PC-3 (cell line): Measurements from ENCODE around the gene FOXO1. TPM values are rescaled to one million over a fixed set of nuclear protein-coding genes. Genes with fewer than 3 reads are reported as not detected.
"Not testable (repeated sequence)": the region's sequence is repeated elsewhere in the genome, so short reads cannot be mapped to it uniquely, and the experiment has no call there.

Source experiments
- ATAC-seq: fragments of 200-7000 bp; cut with Tn5 transposase; 2 replicates; pipeline ENCODE4 v1.9.1; 2020; ENCODE audit warnings: mild to moderate bottlenecking, moderate library complexity
- BruUV-seq: library from RNA; stranded (reverse); fragments of 400-500 nt; replicated peaks from 2 replicates; lab custom pipeline; 2021; lab: Mats Ljungman, UMichigan
- CTCF ChIA-PET: fragments of 300-600 bp; sonication (Branson Sonifier 250); formaldehyde crosslinking; loops from one replicate; lab custom pipeline; 2022; ENCODE audit warnings: antibody characterized with exemption; lab: Charles Lee
- POLR2A ChIA-PET: fragments of 300-600 bp; sonication (Branson Sonifier 250); formaldehyde crosslinking; loops from one replicate; lab custom pipeline; 2022; ENCODE audit warnings: antibody characterized with exemption; ENCODE audit not compliant: unreplicated experiment; lab: Charles Lee
- DNase-seq: peaks from one replicate; pipeline ENCODE4 v3.0.0-alpha.2; 2015
- H2AFZ ChIP-seq: fragments of 300-600 bp; sonication (generic); 2 replicates; pipeline ENCODE4 v1.6.0; 2016; ENCODE audit warnings: antibody characterized with exemption, low read length
- H3F3A ChIP-seq: fragments of 300-600 bp; sonication (generic); one replicate; pipeline ENCODE4 v1.6.0; 2017; ENCODE audit warnings: antibody characterized with exemption, low read length, control low read depth, mild to moderate bottlenecking; ENCODE audit not compliant: unreplicated experiment
- H3K27ac ChIP-seq: fragments of 300-600 bp; sonication (generic); 2 replicates; pipeline ENCODE4 v1.5.1; 2016; ENCODE audit warnings: mild to moderate bottlenecking, low read length
- H3K27me3 ChIP-seq: fragments of 300-600 bp; sonication (generic); 2 replicates; pipeline ENCODE4 v1.6.1; 2016; ENCODE audit warnings: low read length, mixed read lengths
- H3K36me3 ChIP-seq: fragments of 300-600 bp; sonication (generic); 2 replicates; pipeline ENCODE4 v1.6.1; 2016; ENCODE audit warnings: low read depth, mixed run types, low read length, mixed read lengths
- H3K4me1 ChIP-seq: fragments of 300-600 bp; sonication (generic); 2 replicates; pipeline ENCODE4 v1.5.1; 2016; ENCODE audit warnings: low read length; ENCODE audit not compliant: insufficient read depth
- H3K4me2 ChIP-seq: fragments of 300-600 bp; sonication (generic); 2 replicates; pipeline ENCODE4 v1.6.0; 2016; ENCODE audit warnings: low read length
- H3K4me3 ChIP-seq: fragments of 300-600 bp; sonication (generic); 2 replicates; pipeline ENCODE4 v1.5.1; 2016; ENCODE audit warnings: mild to moderate bottlenecking, low read length, mixed read lengths
- H3K79me2 ChIP-seq: fragments of 300-600 bp; sonication (generic); 2 replicates; pipeline ENCODE4 v1.6.1; 2017; ENCODE audit warnings: low read length, mixed read lengths
- H3K9ac ChIP-seq: fragments of 300-600 bp; sonication (generic); 2 replicates; pipeline ENCODE4 v1.6.0; 2016; ENCODE audit warnings: mild to moderate bottlenecking, low read length
- H3K9me2 ChIP-seq: fragments of 300-600 bp; sonication (generic); replicated peaks from 2 replicates; pipeline ENCODE4 v1.6.1; 2016; ENCODE audit warnings: mixed run types, low read length, mixed read lengths
- H3K9me3 ChIP-seq: fragments of 300-600 bp; sonication (generic); 2 replicates; pipeline ENCODE4 v1.6.1; 2016; ENCODE audit warnings: low read length, mixed read lengths
- H4K20me1 ChIP-seq: fragments of 300-600 bp; sonication (generic); 2 replicates; pipeline ENCODE4 v1.6.1; 2016; ENCODE audit warnings: low read length, mixed read lengths
- CTCF ChIP-seq: fragments of 300-600 bp; sonication (generic); conservative IDR thresholded peaks from 2 replicates; pipeline ENCODE4 v1.5.1; 2017; ENCODE audit warnings: antibody characterized with exemption, low read depth, mild to moderate bottlenecking, low read length
- EZH2 ChIP-seq: fragments of 300-600 bp; sonication (generic); IDR thresholded peaks from one replicate; pipeline ENCODE4 v1.6.1; 2017; ENCODE audit warnings: antibody characterized with exemption, mild to moderate bottlenecking, low read length; ENCODE audit not compliant: unreplicated experiment
- EZH2phosphoT487 ChIP-seq: fragments of 300-600 bp; sonication (generic); IDR thresholded peaks from 2 replicates; pipeline ENCODE4 v1.6.1; 2018; ENCODE audit warnings: mild to moderate bottlenecking, antibody characterized with exemption, low read length, borderline replicate concordance
- intact Hi-C: fragments of 100-400 bp; cut with micrococcal nuclease; formaldehyde crosslinking; loops from 2 replicates; pipeline ENCODE4 v1.9.0; 2023
- total RNA-seq: library from RNA; depleted of rRNA; stranded (reverse); fragments of >200 nt; gene quantifications from 2 replicates; pipeline ENCODE4 v1.2.3, GENCODE V29; 2014

FOXO1 gene
- total RNA-seq, 1 experiment from 2014 or later: 2.7 TPM

- ChIA-PET CTCF (interaction anchor here (0.6 kb wide), 4 partner anchors 126 to 590 kb away, joined by 3 to 5 read pairs (median 4); no protein-coding TSS in a partner anchor), POLR2A (interaction anchor here (0.7 kb wide), 1 partner anchor 58 kb away, joined by 6 read pairs; no protein-coding TSS in a partner anchor)
- H3K27me3 ChIP-seq: no peaks in the 10 kb centered on the region
- H3K9me3 ChIP-seq: no peaks in the 10 kb centered on the region
- peaks cover 3% of the 10 kb centered on the region for H3F3A ChIP-seq
- no peaks in the 10 kb centered on the region for H3K9me2 ChIP-seq
- peak overlapping the region; percentile 69 for H3K9ac ChIP-seq
- H4K20me1 ChIP-seq: 0 out of 2 replicates have a peak, but pooled peaks cover 5% of the 10 kb centered on the region
- peaks cover 14% of the 10 kb centered on the region for H3K4me1 ChIP-seq
- peak; percentile 39 for ATAC-seq
- intact Hi-C loops: loop anchor here (10.0 kb wide), 2 partner anchors 320 to 390 kb away; no protein-coding TSS in a partner anchor
- no TSS peak for BruUV-seq
- peak; percentile 46 for DNase-seq
- H3K79me2 ChIP-seq: peaks cover 55% of the 10 kb centered on the region
- no peak for TF ChIP-seq EZH2
- no peak for TF ChIP-seq CTCF
- no peak for TF ChIP-seq EZH2phosphoT487
- H2AFZ ChIP-seq: peak overlapping the region; percentile 76
- H3K4me2 ChIP-seq: peak overlapping the region; percentile 91
- H3K4me3 ChIP-seq: peak overlapping the region; percentile 84
- H3K27ac ChIP-seq: peak overlapping the region; percentile 56
- no peaks in the 10 kb centered on the region for H3K36me3 ChIP-seq
Observed at GRCh38 chr13:40664350-40665125, 1.9 kb downstream of the FOXO1 start.

GRCh38 chr13:40664100-40664349, 2.4 kb downstream of the FOXO1 start:
- peaks cover 59% of the 10 kb centered on the region for H3K79me2 ChIP-seq
- peak overlapping the region; percentile 69 for H3K9ac ChIP-seq
- H3K27me3 ChIP-seq, H3K9me3 ChIP-seq, H4K20me1 ChIP-seq, H3K36me3 ChIP-seq, BruUV-seq, H3K9me2 ChIP-seq, H3F3A ChIP-seq, POLR2A ChIA-PET: not testable (repeated sequence)
- ATAC-seq (peak; percentile 17), DNase-seq (peak; percentile 49)
- intact Hi-C loops: loop anchor here (10.0 kb wide), 2 partner anchors 319 to 389 kb away; no protein-coding TSS in a partner anchor
- peak overlapping the region; percentile 91 for H3K4me2 ChIP-seq
- CTCF ChIA-PET: interaction anchor here (0.6 kb wide), 1 partner anchor 257 kb away, joined by 3 read pairs; no protein-coding TSS in a partner anchor
- H3K4me1 ChIP-seq: peaks cover 14% of the 10 kb centered on the region
- peak overlapping the region; percentile 84 for H3K4me3 ChIP-seq
- H3K27ac ChIP-seq: peak overlapping the region; percentile 56
- H2AFZ ChIP-seq: peak overlapping the region; percentile 76

GRCh38 chr13:40662866-40663265, 3.6 kb downstream of the FOXO1 start:
- CTCF ChIA-PET: no interaction called here

More at GRCh38 chr13:40662866-40663265, 3.6 kb downstream of the FOXO1 start:
- Histone ChIP-seq H3F3A (peaks cover 3% of the 10 kb centered on the region), H3K27ac (no peak overlapping the region), H3K4me2 (peak overlapping the region; percentile 91), H3K4me1 (peaks cover 14% of the 10 kb centered on the region), H3K4me3 (peak overlapping the region; percentile 1; the same call in 1 of the 2 replicates), H3K79me2 (peaks cover 65% of the 10 kb centered on the region), H3K36me3 (no peaks in the 10 kb centered on the region), H4K20me1 (0 out of 2 replicates have a peak, but pooled peaks cover 5% of the 10 kb centered on the region), H3K27me3 (no peaks in the 10 kb centered on the region), H3K9me3 (no peaks in the 10 kb centered on the region), H3K9me2 (no peaks in the 10 kb centered on the region), H2AFZ (no peak overlapping the region), H3K9ac (no peak overlapping the region)
- TF ChIP-seq CTCF (no peak), EZH2 (no peak), EZH2phosphoT487 (no peak)
- DNase-seq (no peak), ATAC-seq (no peak)
- BruUV-seq: no TSS peak
- POLR2A ChIA-PET: interaction anchor here (0.6 kb wide), 1 partner anchor 671 kb away, joined by 3 read pairs; no protein-coding TSS in a partner anchor
- intact Hi-C loops: loop anchor here (10.0 kb wide), 2 partner anchors 318 to 388 kb away; no protein-coding TSS in a partner anchor
